Cerebellar nuclear complex (tissue), 1 donor: ENCODE data around the gene SMIM35.

Experiments used
- DNase-seq, 2 experiments: peaks; one replicate each; lab custom pipeline; 2025; lab: John Stamatoyannopoulos, UW

The SMIM35 gene

GRCh38 chr11:118086913-118087768 is at the start of gene SMIM35:
TSS of gene SMIM35 (minus strand) at chr11:118086963. CDS start at chr11:118086757, 206 bp downstream.
- no peak for DNase-seq

DNA sequence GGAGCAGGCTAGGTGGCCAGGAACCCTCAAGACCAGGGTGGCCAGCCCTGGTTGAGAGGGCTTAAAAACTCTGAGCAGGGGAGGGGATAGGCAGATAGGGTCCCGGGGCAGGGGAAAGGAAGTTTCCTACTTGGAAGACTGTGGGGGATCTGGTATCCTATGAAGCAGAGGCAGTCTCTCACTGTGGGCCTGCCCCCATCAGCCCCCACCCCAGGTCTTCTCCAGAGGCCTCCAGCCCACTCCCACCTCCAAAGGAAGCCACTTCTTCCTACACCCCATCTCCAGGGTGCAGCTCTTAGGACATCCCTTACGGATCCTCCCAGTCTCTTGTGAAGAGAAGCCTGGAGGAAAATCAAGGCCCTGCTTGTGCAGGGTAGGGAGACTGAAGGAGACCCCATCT is 49.6 kb upstream of the SMIM35 start:
- DNase-seq = no peak

- DNase-seq = no peak
These were observed 49.0 kb upstream of the SMIM35 start for GRCh38 chr11:118135796-118136165.

DNA sequence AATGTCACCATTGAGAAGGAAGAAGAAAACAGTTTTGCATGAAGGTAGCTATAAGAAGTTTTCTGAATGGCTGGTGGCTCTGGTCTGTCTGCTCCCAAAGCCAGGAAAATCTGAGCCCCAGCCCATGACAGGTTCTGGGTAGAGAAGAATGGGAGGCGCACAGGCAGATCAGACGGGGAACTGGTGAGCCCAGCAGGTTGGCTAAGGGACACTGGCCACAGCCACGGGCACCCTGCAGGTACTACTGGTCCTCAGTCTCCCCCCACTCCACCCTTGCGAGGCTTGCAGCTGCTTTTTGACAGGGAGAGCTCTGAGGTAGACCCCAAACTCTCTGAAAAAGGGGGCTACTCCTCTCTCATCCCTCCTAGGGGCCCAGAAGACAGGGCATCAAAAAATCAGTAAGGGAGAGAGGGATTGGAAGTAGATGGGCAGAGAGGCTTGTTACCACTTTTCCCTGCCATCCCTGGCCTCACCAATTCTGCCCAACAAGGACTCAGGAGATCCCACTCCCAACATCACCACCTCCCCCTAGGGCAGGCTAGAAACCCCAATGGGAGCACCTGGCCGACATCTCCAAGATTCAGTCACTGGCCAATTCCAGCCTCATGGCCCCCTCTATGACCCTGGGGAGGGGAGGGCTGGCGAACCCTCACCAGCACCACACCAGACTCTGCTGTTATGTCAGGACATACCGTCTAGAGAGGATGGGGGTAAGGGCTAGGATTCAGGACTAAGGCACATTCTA is 48.5 kb upstream of the SMIM35 start:
- no peak for DNase-seq

DNA sequence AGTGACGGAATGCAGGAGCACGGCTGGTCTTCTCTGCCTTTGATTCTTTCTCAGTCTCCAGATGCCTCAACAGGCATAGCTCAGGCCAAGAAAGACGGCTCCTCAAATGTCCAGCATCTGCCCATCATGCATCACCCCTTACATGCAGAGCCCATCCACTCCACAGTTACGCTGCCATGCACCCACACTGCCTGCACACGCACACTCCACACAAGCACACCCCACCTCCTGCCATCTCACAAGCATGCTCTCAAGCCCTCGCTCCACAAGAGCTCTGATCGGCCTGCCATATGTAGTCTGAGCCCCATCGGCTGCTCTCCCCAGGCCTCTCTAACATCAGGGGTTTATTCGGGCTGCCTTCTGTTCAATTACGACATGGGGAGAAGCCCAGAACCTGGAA is 47.1 kb upstream of the SMIM35 start:
- no peak for DNase-seq

DNA sequence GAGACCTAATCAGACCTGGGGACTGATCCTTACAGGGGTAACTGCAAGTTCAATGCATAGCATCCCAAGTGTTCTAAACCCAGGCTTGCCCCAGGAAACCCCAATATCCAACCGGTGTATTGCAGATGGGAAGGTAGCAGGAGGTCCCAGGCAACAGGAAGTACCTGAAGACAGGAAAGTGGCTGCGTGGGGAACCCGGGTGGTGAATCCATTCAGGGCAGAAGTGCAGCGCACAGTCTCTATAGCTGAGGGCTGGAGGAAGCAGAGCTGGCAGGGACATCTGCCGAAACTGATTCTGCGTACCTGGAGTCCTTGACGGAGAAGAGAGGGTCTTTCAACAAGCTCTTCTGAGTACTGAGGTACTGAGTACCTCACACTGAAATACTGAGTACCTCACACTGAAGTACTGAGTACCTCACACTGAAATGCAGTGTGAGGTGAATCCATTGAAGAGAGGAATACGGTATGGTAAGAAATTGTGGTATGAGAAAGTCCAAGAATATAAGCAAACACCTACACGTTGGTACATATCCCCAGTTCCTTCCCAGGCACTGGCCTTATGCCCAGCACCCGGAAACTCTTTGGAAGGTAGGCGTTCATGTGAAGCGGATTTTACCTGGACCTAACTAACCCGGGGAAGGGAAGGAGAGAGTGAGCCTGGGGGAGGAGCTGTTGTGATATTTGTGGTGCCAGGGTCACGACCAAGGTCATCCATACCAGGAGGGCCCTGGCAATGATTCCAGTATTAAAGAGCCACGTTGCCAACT is 45.8 kb upstream of the SMIM35 start:
- no peak for DNase-seq

GRCh38 chr11:118129471-118130172 is 42.9 kb upstream of the SMIM35 start:
- DNase-seq = no peak

DNA sequence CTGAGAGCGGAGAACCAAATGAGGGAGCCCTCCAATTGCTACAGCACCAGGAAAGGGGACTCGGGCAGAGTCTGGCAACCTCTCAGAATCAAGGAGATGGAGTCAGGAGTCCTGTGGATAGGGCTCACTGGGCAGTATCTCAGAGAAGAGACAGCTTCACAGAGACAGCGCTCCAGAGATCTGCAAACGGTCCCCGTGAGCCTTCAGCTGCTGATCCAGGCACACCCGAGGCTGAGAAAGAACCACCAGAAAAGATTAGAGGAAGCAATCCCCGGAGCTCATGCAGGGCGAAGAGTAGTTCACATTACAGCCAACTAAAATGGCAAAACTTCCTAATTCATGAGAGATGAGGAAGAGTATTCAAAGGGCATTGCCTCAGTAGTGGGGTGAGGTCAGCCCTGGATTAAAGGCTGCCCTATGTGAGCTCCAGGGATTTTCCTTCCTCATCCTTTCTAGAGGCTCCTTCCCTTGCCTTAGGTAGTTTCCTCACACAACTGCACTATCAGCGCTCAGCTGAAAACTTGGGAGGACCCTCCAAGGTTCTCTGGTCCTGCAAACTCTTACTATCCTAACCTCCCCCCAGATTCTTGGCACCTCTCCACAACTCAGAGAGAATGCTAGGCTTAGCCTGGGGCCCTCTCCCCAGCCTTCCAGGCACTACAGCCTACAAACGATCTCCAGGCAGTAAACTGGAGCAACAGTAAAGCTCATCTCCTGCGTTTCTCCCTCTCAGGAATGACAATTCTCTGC is 42.1 kb upstream of the SMIM35 start:
- no peak for DNase-seq

DNA sequence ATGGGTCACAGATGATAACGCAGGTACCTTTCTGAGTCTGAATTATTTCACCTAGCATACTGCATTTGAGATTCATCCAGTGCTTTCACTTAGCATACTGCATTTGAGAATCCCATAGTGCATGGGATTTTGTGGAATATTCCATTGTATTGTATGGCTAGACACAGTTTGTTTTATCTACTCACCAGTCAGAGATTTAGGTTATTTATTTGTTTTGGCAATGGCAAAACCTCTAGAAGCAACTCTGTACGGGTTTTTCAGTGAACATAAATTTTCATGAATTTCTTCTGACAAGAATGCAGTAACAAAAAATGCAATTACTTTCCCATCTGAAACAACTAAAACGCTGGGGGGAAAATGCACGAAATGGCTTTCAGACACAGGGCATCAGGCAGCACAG is 41.5 kb upstream of the SMIM35 start:
- no peak for DNase-seq

DNA sequence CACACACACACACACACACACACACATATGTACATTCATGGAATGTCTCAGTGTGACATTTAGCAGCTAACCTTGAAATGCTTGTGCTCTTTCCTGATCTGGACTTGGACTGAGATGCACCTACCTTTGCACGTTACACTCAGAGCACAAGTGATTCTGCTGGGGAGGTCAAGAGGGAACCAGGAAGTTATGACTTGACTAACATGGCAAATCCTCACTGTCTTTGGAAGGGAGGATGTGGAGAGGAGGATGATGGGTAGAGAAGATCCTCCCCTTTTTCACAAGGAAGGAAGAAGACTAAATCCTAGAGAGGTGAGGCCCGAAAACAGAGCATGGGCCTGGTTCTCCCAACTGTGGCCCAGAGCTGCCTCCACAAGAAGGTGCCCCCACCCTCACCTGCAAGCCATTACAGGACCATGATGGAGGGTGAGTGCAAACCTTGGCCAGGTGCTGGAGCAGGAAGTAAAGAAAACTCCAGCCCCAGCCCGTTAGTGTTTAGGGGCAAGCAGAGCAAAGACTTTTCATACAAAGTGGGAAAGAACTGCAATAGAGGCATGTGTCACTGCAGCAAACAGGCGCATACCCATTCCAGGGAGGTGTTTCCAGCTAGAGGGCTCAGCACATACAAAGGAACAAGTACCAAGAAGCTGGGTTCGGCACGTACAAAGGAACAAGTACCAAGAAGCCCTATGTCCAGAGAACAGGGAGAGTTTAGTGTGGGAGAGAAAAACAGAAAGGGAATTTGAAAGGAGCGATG is 39.5 kb upstream of the SMIM35 start:
- DNase-seq = no peak

- DNase-seq = no peak
These were observed 38.3 kb upstream of the SMIM35 start for GRCh38 chr11:118124929-118125535.

DNA sequence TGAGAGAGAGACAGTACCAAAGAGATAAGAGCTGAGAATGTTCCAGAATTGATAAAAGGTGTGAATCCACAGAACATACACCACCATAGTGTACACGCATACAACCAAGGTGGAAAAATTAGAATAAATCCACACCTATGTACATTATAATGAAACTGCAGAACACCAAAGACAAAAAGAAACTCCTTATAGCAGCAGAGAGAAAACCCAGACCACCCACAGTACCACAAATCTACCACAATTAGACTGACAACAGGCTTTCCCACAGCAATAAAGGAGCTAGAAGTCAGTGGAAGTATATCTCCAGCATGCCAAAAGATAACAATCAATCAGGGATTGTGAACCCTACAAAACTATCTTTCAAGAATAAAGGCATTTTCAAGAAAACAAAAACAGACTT is 34.0 kb upstream of the SMIM35 start:
- no peak for DNase-seq

GRCh38 chr11:118117790-118118601 is 31.2 kb upstream of the SMIM35 start:
- no peak for DNase-seq

GRCh38 chr11:118115048-118115447 is 28.3 kb upstream of the SMIM35 start:
- no peak for DNase-seq

DNA sequence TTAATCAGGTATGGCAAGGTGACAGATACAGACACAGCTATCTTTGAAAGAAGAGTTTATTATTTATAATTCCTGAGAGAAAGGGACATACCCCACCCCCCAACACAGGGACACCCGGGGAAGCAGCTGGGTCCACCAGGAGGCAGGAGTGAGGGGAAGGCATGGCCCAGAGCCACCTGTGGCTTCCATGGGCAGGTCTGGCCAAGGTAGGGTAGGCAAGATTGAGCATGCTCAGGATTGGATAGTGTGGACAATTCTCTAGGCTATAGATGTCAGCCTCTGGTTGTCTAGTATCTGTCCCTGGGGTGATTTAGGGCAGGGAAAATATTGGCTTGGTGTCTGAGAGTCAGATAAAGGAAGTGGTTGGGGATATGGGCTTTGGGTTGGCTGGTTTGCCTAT is 27.5 kb upstream of the SMIM35 start:
- no peak for DNase-seq

- DNase-seq = no peak
These were observed 26.1 kb upstream of the SMIM35 start for GRCh38 chr11:118112711-118113430.

DNA sequence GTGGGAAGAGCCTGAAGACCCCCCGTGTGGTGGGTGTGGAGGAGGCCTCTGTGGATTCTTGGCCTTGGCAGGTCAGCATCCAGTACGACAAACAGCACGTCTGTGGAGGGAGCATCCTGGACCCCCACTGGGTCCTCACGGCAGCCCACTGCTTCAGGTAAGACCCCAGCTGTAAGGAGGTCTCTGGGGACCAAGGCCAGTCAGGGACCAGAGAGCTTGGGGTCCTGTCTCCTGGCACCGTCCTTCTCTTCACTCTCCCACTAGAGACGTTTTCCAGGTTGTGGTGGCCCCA is 24.9 kb upstream of the SMIM35 start:
- no peak for DNase-seq

DNA sequence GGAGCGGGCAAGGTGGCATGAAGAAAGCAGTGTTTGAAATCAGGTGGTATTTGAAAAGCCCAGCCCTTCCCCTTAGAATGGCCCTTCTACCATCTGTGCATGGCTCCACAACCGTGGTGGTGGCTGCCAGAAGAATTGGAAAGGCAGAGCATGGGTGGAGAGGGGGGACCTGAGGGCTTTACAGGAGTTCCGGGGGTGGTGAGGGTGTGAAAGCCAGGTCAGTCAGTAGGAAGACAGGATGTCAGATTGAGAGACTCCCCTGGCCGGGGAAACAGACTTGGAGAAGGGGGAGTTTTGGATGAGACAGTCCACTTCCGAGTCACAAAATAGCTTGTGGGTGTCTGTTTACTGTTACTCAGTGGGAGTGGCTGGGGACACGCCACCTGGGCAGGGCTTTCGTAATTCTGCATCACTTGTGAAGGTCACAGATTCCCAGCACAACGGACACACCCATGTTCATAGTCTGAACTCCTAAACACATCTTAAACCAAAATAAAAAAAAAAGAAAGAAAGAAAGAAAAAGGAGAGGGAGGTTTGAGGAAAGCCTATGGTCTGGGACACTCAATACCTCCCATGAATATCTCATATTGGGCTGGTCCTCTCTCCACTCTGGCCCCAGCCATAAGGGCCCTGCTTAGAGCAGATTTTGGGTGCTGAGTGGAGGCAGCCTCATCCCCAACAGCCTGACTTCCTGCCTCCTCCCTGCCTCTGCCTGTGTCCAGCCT is 24.4 kb upstream of the SMIM35 start:
- DNase-seq = no peak
